HL-60/S4 (cell line): ENCODE measurements around the gene PTPRK.

Experiments used
- in situ Hi-C: fragments of 300-500 bp; cut with MboI; formaldehyde crosslinking; loops from 2 replicates; pipeline ENCODE4 v1.14.3; 2022; ENCODE audit warnings: low sequenced_read_pairs

The PTPRK gene

DNA sequence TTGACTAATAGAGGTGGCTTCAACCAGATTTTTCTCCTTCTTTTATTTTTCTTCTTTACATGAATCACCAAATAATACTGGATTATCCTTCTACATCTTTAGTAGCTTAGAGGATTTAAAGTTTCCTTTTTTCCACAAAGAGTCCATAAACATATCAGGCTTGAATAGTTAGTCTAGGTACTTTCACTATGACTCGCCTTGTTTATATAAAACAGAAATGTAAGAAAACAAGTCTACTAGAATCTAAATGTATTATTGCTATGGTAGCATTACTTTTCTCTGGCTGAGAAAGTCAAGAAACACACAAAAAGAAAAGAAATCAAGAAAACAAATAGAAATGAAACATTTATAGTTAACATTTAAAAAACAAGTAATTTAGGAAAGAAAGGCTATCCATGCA lies 215.2 kb downstream of the PTPRK start:
- in situ Hi-C loops = no loop called here

DNA sequence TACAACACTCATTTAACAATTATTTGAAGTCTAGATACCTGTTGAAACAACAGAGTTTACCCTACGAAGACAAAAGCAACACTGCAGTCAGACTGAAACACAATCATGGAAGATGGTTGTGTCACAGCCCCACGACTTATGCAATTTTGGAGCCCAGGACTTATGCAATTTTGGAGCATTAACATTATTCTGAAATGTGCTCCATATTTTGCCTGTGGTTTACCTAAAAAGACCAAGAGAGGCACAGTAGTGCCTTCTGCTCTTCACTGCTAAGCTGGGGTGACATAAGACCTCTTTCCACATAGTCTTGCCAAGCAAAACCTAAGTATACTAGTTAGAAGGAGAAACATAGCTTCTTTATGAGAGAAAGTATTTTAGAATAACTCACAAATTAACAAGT lies 216.5 kb downstream of the PTPRK start:
- in situ Hi-C loops = no loop called here

DNA sequence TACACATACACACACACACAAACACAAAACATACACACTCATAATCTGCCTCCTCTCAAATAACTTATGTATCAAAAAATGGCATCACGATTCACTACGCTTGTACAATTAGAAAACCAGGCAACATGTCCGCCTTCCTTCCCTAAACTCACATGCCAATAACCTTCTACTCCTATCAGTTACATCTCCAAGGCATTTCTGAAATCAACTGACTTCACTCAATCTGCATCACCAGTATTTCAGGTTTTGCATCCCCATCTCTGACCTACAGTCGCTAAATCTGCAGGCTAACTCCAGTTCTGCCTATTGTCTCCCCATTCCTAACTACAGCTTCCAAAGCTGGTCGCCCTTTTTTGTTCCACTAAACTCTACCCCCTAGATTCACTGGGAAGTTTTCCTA lies 217.5 kb downstream of the PTPRK start:
- in situ Hi-C loops = no loop called here

DNA sequence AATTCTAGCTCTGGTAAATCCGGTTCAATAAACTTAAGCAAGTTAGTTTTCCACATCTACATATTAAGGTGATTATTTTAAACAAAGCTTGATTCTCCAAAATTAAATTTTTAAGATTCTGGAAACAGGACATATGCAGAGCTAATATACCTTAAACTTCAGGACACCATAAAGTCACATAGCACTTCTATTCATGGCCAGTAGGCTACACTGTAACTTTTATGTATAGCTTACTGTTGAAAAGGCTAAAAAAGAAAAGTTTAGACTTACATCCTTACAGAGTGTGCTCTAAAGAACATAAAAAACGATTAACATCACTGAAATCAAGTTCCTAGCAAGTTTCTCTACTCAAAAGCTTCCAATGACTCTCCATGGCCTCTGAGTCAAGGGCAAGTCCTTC lies 224.7 kb downstream of the PTPRK start:
- in situ Hi-C loops = no loop called here

DNA sequence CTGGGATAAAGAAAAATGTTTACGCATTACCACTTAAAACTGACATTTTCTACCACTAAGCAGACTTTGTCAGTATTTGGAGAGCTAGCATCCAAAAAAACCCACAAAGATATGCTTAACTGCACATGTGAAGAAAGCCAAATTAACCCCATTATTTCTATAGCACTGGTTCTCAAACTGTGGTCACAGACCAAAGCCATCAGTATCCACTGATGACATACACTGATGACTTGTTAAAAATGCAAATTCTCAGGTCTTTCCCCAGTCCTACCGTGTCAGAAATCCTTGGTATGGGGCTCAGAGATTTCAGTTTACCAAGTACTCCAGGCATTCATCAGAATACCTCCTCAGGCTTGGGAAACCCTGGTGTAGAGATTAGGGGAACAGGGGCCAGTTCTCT lies 230.2 kb downstream of the PTPRK start:
- in situ Hi-C loops = no loop called here

DNA sequence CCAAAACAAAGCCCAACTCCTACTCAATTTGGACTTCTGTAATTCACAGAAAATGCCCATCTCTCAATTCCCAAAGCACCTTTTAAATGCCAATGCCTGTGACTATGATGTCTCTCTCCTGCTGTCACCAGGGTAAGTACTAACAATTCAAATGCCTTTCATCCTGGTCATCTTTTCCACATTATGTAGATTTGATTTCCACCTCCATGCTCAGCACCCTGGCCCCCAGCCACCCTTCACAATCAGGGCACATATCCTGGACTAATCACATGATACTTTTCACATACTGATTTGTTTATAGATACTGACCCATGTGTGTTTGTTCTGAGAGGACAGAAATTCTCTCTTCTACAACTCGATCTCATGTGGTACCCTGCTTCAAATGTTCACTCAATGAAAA lies 236.3 kb downstream of the PTPRK start:
- in situ Hi-C loops = no loop called here

DNA sequence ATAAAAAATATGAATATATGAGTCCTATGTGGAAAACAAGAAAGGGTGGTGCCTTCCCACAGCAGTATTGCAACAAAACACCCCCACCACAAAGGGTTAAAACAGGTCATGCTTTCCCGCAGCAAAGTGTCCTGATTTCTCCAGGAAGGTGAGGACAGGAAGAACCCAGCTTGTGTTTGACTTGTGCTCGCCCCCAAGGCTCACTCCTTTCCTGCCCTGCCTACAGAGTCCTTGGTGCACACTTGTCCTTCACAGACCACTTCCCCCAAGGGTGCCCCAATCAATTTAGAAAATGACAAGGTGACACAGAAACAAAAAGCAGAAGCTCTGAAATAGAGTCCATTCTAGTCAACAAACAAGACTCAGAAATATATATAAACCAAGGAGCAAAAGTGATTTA lies 237.4 kb downstream of the PTPRK start:
- in situ Hi-C loops = no loop called here

DNA sequence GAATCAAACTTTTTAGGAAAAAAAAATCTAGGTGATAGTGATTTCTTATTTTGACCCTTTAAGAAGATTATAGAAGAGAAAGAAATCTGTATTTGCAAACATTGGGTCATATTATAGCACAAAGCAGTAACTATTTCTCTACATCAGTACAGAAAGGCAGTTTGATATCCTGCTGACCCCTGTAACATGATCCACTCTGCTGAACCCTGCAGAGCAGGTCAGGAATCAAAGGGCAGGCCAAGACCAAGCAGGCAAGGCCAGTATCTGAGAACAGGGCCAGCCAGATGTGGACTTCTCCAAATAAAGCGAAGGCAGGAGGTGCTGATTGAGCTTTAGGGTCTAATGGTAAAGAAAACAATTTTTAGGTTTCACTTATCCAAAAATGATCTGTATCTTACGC lies 239.4 kb downstream of the PTPRK start:
- in situ Hi-C loops = no loop called here

DNA sequence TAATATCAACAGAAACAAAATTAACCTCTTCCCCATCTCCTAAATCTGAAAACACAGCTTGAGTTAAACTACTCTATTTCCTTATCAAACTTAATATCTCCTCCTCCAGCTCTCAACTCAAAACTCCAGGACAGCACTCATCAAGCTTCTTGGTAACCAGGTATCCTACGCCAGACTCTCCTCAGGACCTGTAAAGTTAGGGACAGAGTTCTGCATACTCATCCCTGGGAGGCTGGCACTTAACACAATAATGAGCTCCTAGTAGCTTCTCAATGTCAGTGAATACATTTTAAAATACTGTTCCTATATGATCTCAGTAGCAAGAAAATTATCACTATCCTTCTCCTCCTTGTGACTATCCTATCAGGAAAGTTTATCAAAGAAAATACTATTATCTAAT lies 240.3 kb downstream of the PTPRK start:
- in situ Hi-C loops = no loop called here

DNA sequence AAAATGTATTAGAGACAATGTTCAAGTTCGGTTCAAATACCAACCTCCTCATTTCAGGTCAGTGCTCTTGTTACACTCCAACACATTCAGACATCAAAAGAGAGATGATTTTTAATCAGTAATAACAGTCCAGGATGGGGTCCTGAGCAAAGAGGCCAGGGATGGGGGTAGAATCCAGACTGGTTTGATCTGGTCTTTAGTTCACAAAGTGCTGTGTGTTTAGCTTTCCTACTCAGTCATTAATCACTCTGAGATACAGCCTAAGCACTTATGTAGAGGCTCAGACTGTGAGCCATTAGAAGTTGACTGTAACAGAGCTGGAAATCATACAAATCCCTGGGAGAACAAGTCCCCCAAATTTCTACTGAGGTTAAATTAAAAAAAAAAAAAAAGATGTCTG lies 241.6 kb downstream of the PTPRK start:
- in situ Hi-C loops = no loop called here

DNA sequence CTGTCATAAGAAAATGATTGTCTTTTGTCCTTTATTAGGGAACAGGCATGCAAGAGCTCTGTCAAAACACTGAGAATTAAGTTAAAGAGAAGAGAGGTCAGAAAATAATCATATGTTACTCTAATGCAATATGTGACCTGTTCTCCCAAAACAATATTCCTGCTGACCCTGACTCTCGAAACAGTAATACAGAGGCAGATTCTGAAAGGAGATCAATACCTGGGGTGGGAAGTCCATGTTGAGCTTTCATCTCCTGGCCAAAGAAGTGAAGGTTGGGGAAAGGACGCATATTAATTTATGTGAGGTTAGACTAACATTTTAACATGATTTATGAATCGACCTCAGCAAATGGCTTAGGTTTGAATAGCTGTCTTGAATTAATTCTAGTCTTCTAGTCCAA lies 243.0 kb downstream of the PTPRK start:
- in situ Hi-C loops = no loop called here

DNA sequence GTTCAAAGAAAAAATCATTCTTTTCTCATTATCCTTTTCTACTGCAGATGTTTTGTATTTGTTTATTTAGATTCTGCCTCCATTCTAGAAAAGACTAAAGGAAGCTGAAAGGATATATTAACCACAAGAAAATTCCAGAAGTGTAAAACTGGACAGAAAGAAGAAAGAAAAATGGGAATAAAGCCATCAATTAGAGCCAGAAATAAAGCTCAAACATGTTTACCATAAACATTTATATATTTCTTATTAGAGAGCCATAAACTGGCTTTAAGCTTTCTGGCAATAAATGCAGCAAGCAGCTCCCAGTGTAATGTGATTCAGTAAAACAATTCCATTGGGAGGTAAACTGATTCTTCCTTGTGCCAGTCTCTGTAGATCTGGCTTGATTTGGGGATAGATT lies 244.1 kb downstream of the PTPRK start:
- in situ Hi-C loops = no loop called here

DNA sequence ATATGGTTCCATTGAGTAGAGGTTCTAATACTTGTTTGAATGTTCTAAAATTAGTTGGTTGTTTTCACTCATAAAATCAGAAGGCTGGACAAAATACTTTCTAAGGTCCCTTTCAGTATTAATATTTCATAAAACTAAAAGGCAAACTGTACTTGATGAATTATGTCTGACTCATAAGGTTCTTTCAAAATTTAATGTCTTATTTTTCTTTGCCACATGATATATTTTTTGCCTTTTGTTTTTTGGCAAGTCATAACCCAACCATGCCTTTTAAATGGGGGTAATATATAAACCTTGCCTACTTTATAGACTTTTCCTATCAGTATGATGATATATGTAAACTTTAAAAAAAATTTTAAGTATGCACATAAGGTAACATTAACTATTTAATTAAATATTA lies 244.7 kb downstream of the PTPRK start:
- in situ Hi-C loops = no loop called here

DNA sequence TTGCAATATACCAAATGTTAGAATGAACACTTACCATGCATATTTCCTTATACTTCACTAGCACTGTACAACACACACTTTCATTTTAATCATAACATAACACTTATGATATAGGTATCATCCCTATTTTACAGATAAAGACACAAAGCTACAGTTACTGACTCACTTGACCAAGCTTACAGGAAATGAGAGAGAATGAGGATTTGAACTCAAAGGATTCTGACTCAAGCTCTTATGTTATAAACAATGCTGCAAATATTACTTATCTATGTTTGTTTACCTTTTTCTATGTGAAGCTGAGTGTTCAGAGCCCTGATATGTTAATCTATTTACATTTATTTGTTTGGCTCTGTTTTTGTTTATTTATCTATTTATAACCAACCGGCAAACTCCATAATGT lies 245.4 kb downstream of the PTPRK start:
- in situ Hi-C loops = no loop called here

DNA sequence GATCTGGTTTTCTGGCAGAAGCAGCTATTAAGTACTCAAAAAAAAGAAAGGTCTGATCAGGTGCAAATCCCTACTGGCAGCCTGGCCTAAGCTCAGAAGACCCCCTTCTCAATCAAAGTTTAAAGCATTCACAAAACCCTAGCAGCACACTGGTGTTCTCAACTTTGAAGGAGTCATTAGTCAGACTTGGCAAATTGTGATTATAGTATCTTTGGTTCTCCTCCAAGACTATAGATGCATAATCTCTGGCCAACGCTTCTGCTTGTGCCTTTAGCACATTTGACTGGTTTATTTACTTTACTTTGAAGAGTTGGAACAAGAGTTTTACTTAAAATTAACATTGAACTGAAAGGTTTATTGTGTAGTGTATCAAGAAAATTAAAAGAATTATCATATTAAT lies 248.9 kb downstream of the PTPRK start:
- in situ Hi-C loops = no loop called here

DNA sequence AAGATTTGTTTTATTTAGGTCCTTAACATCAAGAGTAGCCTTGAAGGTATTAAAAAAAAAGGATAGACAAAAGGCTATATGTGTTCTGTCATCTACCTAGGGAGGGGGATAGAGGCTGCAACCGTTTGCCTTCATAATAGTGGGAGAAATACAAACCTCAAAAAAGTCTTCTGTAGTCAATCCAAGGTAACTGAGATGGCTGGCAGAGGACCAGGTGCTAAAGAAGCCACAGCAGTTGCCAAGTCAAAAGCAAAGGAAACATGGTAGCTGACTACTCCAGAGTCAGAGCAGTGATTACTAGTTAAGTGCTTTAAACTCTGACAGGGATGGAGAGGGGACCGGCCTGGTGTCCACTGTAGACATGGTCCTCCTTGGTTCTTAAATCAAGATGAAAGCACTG lies 249.4 kb downstream of the PTPRK start:
- in situ Hi-C loops = no loop called here

DNA sequence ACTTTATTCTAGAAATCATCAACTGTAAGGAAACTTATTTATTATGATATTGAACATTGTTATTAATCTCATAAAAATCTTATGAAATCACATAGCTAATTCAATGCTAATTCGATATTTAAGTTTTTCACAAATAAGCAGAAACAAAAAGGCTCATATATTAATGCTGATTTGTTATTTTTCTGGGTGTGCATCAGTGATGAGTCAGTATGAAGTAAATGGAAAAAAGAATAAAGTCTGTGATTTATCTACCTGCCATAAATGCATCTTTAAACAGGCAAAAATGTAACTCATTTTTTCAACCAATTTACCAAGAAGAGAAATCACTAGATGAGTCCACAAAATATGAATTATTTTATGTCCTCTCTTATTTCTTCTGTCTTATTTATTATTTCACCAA lies 253.5 kb downstream of the PTPRK start:
- in situ Hi-C loops = no loop called here

DNA sequence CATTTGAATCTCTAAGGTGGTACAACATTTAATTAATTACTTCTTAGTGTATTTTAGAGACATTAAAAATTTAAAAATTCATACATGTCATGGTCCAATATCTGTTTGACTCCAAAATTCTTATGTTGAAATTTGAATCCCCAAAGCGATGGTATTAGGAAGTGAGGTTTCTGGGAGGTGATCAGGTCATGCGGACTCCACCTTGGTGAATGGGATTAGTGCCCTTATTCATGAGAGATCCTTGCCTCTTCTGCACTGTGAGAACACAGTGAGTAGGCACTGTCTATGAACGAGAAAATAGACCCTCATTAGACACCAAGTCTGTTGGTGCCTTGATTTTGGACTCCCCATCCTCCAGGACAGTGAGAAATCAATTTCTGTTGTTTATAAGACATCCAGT lies 254.7 kb downstream of the PTPRK start:
- in situ Hi-C loops = no loop called here

DNA sequence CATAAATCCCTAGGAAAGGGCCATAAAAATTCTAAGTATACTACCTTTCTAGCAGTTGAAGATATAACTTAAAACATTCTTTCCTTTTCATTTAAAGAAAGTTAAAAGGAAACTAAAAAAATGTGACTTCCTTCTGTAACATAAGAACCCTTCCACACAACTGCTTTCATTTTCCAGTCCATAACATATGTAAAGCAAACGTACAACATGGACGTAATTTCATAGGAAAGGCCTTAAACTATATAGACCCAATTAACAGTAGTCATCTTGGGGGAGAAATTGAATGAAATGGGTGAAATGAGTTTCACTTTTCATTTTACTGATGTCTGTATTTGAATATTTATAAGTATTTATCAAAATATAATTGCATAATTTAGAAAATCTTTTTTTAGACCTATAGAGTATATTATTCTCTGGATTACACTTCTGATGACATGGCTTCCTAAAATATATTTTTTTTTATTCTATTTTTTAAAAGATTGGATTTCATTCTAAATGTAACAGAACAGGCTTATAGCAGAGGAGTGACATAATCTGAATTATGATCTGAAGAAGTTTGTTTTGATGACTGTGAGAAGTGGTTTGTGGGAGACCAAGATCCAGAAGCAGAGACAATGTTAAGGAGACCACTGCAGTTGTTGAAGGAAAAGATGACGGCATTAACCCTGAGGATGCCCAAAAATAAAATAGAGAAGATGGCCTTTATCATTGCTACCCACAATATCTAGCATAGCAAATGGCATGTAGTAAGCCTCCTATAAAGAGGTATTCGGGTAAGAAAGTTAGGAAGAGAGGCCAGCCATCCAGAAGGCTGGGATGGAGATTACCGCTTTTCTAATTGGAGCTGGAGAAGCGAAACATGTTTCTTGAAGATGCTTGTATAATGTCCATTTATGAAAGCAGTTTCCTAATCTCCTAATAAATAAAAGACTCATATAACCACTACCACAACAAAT lies 260.4 kb downstream of the PTPRK start:
- in situ Hi-C loops = no loop called here

DNA sequence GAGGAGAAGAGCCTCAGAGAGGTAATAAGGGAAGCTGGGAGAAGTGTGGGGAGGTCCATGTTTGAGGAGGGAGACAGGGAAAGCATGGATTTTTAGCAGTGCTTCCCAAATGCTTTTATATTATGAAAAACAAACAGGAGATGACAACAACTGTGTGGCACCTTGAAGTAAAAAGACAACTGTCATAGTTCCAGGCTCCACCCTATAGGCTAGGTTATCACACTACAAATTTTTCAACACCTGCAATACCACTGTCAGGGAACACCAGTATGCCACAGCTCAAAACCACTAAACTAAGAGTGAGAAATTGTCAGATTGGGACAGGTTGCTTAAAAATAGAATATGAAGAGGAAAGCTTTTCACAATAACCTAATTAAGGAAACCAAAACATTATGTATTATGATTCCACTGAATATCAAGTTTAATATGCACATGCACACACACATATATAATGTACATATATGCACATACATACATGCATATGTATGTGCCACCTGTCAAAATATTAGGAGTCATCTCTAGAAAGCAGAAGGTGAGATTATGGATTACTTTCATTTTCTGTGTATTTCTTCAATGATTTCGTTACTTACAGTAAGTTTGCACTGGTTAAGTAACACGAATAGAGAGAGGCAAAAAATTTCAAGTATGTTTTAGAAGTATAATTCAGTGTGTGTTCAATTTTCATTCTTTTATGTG lies 261.2 kb downstream of the PTPRK start:
- in situ Hi-C loops = no loop called here

DNA sequence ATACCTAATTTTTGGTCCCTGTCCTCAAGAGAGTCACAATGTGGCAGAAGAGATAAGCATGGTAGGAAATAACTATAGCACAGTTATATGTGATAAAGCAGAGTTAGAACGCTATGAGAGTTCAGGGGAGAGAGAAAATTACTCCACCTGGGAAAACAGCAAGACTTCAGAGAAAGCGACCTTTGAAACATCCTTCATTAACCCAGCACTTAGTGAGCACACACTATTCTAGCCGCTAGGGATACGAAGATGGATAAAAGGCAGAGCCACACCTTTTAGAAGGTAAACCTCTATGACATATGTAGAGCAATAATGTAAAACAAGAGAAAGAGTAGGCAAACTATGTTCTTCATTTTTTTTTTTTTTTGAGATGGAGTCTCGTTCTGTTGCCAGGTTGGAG lies 264.3 kb downstream of the PTPRK start:
- in situ Hi-C loops = no loop called here
